ENCODE measurements around the gene TMEM150B. TPM values are rescaled to one million over a fixed set of nuclear protein-coding genes. Genes with fewer than 3 reads are reported as not detected.

The TMEM150B gene
- total and polyA plus RNA-seq, 2 experiments from 2014 or later = not detected

DNA sequence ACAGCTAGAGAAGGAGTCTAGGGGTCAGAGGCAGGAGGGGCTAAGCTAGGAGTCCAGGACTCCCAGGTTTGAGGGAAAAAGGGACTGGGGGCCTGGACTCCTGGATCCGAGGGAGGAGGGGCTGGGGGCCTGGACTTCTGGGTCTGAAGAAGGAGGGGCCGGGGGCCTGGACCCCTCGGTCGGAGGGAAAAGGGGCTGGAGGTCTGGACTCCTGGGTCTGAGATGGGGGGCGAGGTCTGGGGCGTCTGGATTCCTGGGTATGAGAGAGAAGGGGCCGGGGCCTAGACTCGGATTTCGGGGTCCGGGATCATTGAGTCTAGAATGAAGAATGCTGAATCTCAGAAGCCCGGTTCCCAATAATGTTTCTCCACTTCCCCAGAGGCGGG lies 22.8 kb downstream of the TMEM150B start:
- TF ChIP-seq, protein P1, sequence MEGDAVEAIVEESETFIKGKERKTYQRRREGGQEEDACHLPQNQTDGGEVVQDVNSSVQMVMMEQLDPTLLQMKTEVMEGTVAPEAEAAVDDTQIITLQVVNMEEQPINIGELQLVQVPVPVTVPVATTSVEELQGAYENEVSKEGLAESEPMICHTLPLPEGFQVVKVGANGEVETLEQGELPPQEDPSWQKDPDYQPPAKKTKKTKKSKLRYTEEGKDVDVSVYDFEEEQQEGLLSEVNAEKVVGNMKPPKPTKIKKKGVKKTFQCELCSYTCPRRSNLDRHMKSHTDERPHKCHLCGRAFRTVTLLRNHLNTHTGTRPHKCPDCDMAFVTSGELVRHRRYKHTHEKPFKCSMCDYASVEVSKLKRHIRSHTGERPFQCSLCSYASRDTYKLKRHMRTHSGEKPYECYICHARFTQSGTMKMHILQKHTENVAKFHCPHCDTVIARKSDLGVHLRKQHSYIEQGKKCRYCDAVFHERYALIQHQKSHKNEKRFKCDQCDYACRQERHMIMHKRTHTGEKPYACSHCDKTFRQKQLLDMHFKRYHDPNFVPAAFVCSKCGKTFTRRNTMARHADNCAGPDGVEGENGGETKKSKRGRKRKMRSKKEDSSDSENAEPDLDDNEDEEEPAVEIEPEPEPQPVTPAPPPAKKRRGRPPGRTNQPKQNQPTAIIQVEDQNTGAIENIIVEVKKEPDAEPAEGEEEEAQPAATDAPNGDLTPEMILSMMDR (IDR thresholded peaks at IDR 0.05; ENCODE audit: low read depth, low read length) = no peak
- Histone ChIP-seq H3K27ac (no peak overlapping the region), H3K4me3 (no peak overlapping the region), H3K27me3 (no peaks in the 10 kb centered on the region), H3K36me3 (peaks cover 30% of the 10 kb centered on the region), H3K9me3 (ENCODE audit: low read depth) (no peaks in the 10 kb centered on the region), H3K4me1 (ENCODE audit: low read depth) (no peaks in the 10 kb centered on the region)
- no peak for DNase-seq (ENCODE audit: low read depth in 1 of 2, low spot score in 1 of 2)

DNA sequence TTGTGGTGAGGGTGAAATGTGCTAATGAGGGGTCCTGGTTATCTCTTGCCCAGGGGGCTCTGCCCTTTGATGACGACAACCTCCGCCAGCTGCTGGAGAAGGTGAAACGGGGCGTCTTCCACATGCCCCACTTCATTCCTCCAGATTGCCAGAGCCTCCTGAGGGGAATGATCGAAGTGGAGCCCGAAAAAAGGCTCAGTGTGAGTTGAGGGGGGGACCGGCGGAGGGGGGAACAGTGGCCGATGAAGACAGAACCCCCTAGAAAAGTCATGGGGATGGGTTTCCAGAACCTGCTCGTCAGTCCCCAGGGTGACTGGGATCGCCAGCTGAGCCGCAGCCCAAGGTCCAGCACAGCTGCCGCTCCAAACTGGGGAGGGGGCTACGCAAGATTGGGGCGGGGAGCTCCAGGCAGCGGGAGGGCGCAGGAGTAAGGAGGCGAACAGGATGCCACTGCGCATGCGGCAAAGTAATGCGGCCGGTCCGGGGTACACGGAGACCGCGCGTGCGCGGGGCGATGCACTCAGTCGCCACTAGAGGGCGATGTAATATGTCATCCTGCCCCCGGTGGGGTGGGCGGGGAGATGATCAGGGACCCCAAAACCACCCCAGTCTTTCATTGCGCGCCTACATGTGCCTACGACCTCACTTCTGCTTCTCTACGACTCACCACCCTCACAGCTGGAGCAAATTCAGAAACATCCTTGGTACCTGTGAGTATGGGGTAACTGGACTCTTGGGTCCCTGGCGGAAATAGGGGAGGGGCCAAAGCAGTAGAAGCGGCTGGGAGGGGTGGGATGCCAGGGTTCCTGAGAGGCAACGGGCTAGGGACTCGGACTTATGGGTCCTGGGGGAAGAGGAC lies 23.5 kb downstream of the TMEM150B start:
- no peak overlapping the region for H3K27ac ChIP-seq
- no peak overlapping the region for H3K4me3 ChIP-seq
- no peaks in the 10 kb centered on the region for H3K9me3 ChIP-seq (ENCODE audit: low read depth)
- TF ChIP-seq, protein P1 (IDR thresholded peaks at IDR 0.05; ENCODE audit: low read depth, low read length) = peak; percentile 81
- H3K36me3 ChIP-seq = peaks cover 26% of the 10 kb centered on the region
- no peaks in the 10 kb centered on the region for H3K27me3 ChIP-seq
- no peaks in the 10 kb centered on the region for H3K4me1 ChIP-seq (ENCODE audit: low read depth)
- DNase-seq (ENCODE audit: low read depth in 1 of 2, low spot score in 1 of 2) = peak; percentile 80 to 88

DNA sequence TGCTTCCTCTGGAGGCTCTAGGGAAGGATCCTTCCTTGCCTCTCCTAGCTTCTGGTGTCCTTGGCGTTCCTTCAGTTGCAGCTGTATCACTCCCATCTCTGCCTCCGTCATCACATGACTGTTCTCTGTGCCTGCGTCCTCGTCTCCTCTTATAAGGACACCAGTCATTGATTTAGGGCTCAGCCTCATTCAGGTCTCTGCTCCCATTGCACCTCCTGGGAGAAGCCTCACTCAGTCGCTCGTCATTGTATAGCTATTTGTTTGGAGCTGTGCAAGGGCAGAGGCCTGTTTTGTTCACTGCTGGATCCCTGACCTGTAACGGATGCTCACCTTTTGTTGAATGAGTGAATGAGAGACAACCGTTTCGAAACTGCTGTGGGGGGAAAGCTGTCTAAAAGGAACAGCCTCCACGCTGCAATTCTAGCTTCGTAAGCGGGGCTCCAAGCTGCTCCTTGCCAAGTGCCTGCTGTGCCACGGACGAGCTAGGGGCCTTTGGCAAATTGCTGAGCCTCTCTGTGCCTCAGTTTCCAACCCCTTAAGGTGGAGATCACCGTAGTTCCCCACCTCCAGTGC lies 24.2 kb downstream of the TMEM150B start:
- Histone ChIP-seq H3K27me3 (no peaks in the 10 kb centered on the region), H3K27ac (no peak overlapping the region), H3K4me1 (ENCODE audit: low read depth) (no peaks in the 10 kb centered on the region), H3K9me3 (ENCODE audit: low read depth) (no peaks in the 10 kb centered on the region), H3K36me3 (peaks cover 24% of the 10 kb centered on the region), H3K4me3 (no peak overlapping the region)
- TF ChIP-seq, protein P1 (IDR thresholded peaks at IDR 0.05; ENCODE audit: low read depth, low read length) = no peak
- DNase-seq (ENCODE audit: low read depth in 1 of 2, low spot score in 1 of 2) = no peak

DNA sequence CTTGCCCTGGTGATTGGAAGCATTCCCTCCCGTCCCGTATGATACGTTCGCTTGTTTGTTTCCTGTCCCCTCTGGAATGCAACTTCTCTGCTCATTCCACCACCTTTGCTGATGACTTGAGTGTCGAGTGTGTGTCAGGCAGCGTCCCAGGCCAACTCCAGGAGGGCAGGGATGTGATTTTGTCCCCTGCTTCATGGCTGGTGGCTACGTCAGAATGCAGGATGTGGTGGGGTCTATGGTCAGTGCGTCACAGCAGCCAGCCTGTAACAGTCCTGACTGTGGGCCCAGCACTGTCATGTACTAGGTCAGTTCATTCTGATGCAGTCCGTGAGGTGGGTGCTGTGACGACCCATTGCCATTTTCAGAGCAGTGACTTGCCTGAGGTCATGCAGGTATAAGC lies 25.1 kb downstream of the TMEM150B start:
- TF ChIP-seq, protein P1 (IDR thresholded peaks at IDR 0.05; ENCODE audit: low read depth, low read length) = no peak
- no peaks in the 10 kb centered on the region for H3K27me3 ChIP-seq
- peaks cover 26% of the 10 kb centered on the region for H3K36me3 ChIP-seq
- no peaks in the 10 kb centered on the region for H3K4me1 ChIP-seq (ENCODE audit: low read depth)
- no peak overlapping the region for H3K4me3 ChIP-seq
- no peak overlapping the region for H3K27ac ChIP-seq
- H3K9me3 ChIP-seq (ENCODE audit: low read depth) = no peaks in the 10 kb centered on the region
- no peak for DNase-seq (ENCODE audit: low read depth in 1 of 2, low spot score in 1 of 2)

DNA sequence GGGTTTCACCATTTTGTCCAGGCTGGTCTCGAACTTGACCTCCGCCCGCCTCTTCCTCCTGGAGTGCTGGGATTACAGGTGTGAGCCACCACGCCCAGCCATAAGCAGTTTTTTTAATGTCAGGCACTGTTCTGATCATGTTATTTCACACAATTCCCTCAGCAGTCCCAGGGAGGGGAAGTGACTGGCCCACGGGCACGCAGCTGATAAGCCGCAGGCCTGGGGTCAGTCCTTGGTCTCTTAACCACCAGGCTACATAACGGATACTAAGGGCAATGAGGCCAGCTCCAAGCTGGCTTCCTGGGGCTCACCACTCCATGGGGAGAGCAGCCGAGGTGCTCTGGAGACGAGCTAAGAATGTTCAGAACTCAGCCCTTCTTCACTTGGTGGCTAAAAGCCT lies 27.9 kb downstream of the TMEM150B start:
- H3K27me3 ChIP-seq = no peaks in the 10 kb centered on the region
- H3K9me3 ChIP-seq (ENCODE audit: low read depth) = no peaks in the 10 kb centered on the region
- TF ChIP-seq, protein P1 (IDR thresholded peaks at IDR 0.05; ENCODE audit: low read depth, low read length) = no peak

More for the DNA sequence above, 27.9 kb downstream of the TMEM150B start:
- H3K4me1 ChIP-seq (ENCODE audit: low read depth) = no peaks in the 10 kb centered on the region
- H3K4me3 ChIP-seq = no peak overlapping the region
- no peak overlapping the region for H3K27ac ChIP-seq
- peaks cover 15% of the 10 kb centered on the region for H3K36me3 ChIP-seq
- no peak for DNase-seq (ENCODE audit: low read depth in 1 of 2, low spot score in 1 of 2)
